ENCODE results near the gene GRWD1.
"Not testable (repeated sequence)": the region's sequence is repeated elsewhere in the genome, so short reads cannot be mapped to it uniquely, and the experiment has no call there.

Gene GRWD1

GRCh38 chr19:48484247-48484893 is 38.6 kb downstream of the GRWD1 start:
- TF ChIP-seq CTCF (conservative IDR thresholded peaks at IDR 0.05; ENCODE audit: low read depth, low read length), result no peak
- no peak overlapping the region for H3K4me3 ChIP-seq (ENCODE audit: low read depth, low read length)
- DNase-seq (ENCODE audit: low read depth), result no peak

- DNase-seq (ENCODE audit: low read depth), result no peak
- TF ChIP-seq CTCF (conservative IDR thresholded peaks at IDR 0.05; ENCODE audit: low read depth, low read length), result no peak
- no peak overlapping the region for H3K4me3 ChIP-seq (ENCODE audit: low read depth, low read length)
These were observed 39.3 kb downstream of the GRWD1 start for GRCh38 chr19:48484931-48485612.

- not testable (repeated sequence) for DNase-seq (ENCODE audit: low read depth); H3K4me3 ChIP-seq (ENCODE audit: low read depth, low read length)
These were observed 40.9 kb downstream of the GRWD1 start for GRCh38 chr19:48486706-48487105.

GRCh38 chr19:48487544-48487943 is 41.8 kb downstream of the GRWD1 start:
- no peak overlapping the region for H3K4me3 ChIP-seq (ENCODE audit: low read depth, low read length)
- no peak for DNase-seq (ENCODE audit: low read depth)
- no peak for TF ChIP-seq CTCF (conservative IDR thresholded peaks at IDR 0.05; ENCODE audit: low read depth, low read length)

GRCh38 chr19:48487948-48488347 is 42.2 kb downstream of the GRWD1 start:
- no peak for DNase-seq (ENCODE audit: low read depth)
- no peak overlapping the region for H3K4me3 ChIP-seq (ENCODE audit: low read depth, low read length)
- TF ChIP-seq CTCF (conservative IDR thresholded peaks at IDR 0.05; ENCODE audit: low read depth, low read length), result no peak

- not testable (repeated sequence) for H3K4me3 ChIP-seq (ENCODE audit: low read depth, low read length); DNase-seq (ENCODE audit: low read depth)
These were observed 42.7 kb downstream of the GRWD1 start for GRCh38 chr19:48488478-48488877.

GRCh38 chr19:48489608-48490216 is 43.9 kb downstream of the GRWD1 start:
- DNase-seq (ENCODE audit: low read depth), result peak; percentile 58
- peak; percentile 97 for TF ChIP-seq CTCF (conservative IDR thresholded peaks at IDR 0.05; ENCODE audit: low read depth, low read length)
- no peak overlapping the region for H3K4me3 ChIP-seq (ENCODE audit: low read depth, low read length)

Measured in choroid plexus epithelial cell (primary cell).